IMR-90 (cell line): Measurements from ENCODE around the gene PBRM1. TPM values are rescaled to one million over a fixed set of nuclear protein-coding genes. Genes with fewer than 3 reads are reported as not detected.

Source experiments
- ATAC-seq: fragments of 200-7000 bp; cut with Tn5 transposase; 2 replicates; pipeline ENCODE4 v1.9.1; 2020; ENCODE audit warnings: low read depth, mild to moderate bottlenecking, moderate library complexity
- BruUV-seq: library from RNA; stranded (reverse); fragments of 400-500 nt; replicated peaks from 2 replicates; lab custom pipeline; 2021; lab: Mats Ljungman, UMichigan
- CTCF ChIA-PET: fragments of 300-600 bp; formaldehyde crosslinking; extraction: SDS; loops from one replicate; lab custom pipeline; 2021; ENCODE audit warnings: antibody characterized with exemption; lab: Yijun Ruan, JAX
- POLR2A ChIA-PET: fragments of 300-600 bp; sonication (Branson Sonifier 250); formaldehyde crosslinking; loops from one replicate; lab custom pipeline; 2022; ENCODE audit warnings: antibody characterized with exemption; ENCODE audit not compliant: unreplicated experiment; lab: Charles Lee
- DNase-seq: peaks from one replicate; pipeline ENCODE4 v3.0.0; 2013
- H2AFZ ChIP-seq: replicated peaks from 2 replicates; pipeline ENCODE3; 2013; ENCODE audit warnings: low read length, mild to moderate bottlenecking; ENCODE audit not compliant: poor library complexity
- H2AK5ac ChIP-seq: 2 replicates; pipeline ENCODE4 v1.6.1; 2013; ENCODE audit warnings: low read depth, low read length, inconsistent platforms
- H2AK9ac ChIP-seq: replicated peaks from 2 replicates; pipeline ENCODE3; 2013; ENCODE audit warnings: mild to moderate bottlenecking, low read depth, low read length, moderate library complexity; ENCODE audit not compliant: poor library complexity
- H2BK120ac ChIP-seq: 2 replicates; pipeline ENCODE4 v1.6.1; 2013; ENCODE audit warnings: low read depth, low read length, inconsistent platforms
- H2BK15ac ChIP-seq: 3 replicates; pipeline ENCODE4 v1.6.1; 2013; ENCODE audit warnings: low read depth, low read length, inconsistent platforms
- H2BK20ac ChIP-seq: 2 replicates; pipeline ENCODE4 v1.6.1; 2013; ENCODE audit warnings: low read depth, mild to moderate bottlenecking, inconsistent platforms, low read length, moderate library complexity
- H2BK5ac ChIP-seq: 2 replicates; pipeline ENCODE4 v1.6.1; 2013; ENCODE audit warnings: mild to moderate bottlenecking, low read depth, low read length, inconsistent platforms; ENCODE audit not compliant: poor library complexity, severe bottlenecking
- H3K14ac ChIP-seq: replicated peaks from 2 replicates; pipeline ENCODE4 v1.6.1; 2013; ENCODE audit warnings: low read depth, low read length, inconsistent platforms
- H3K18ac ChIP-seq: 2 replicates; pipeline ENCODE4 v1.6.1; 2013; ENCODE audit warnings: low read depth, low read length, control low read depth
- H3K23ac ChIP-seq: 2 replicates; pipeline ENCODE4 v1.6.1; 2013; ENCODE audit warnings: low read depth, low read length, inconsistent platforms
- H3K27ac ChIP-seq: 2 replicates; pipeline ENCODE4 v1.5.1; 2013; ENCODE audit warnings: mild to moderate bottlenecking, control low read depth, low read length; ENCODE audit not compliant: insufficient read depth
- H3K27me3 ChIP-seq: 2 replicates; pipeline ENCODE4 v1.6.1; 2013; ENCODE audit warnings: low read length; ENCODE audit not compliant: control insufficient read depth, insufficient read depth
- H3K36me3 ChIP-seq: 2 replicates; pipeline ENCODE4 v1.6.1; 2013; ENCODE audit warnings: low read length, mixed read lengths; ENCODE audit not compliant: control insufficient read depth, insufficient read depth
- H3K4ac ChIP-seq: 2 replicates; pipeline ENCODE4 v1.6.1; 2013; ENCODE audit warnings: low read depth, low read length, inconsistent platforms
- H3K4me1 ChIP-seq: 2 replicates; pipeline ENCODE4 v1.6.1; 2013; ENCODE audit warnings: low read length, mixed read lengths; ENCODE audit not compliant: control insufficient read depth, insufficient read depth
- H3K4me2 ChIP-seq: 2 replicates; pipeline ENCODE4 v1.6.1; 2013; ENCODE audit warnings: low read depth, mild to moderate bottlenecking, control low read depth, low read length, moderate library complexity
- H3K4me3 ChIP-seq: 2 replicates; pipeline ENCODE4 v1.5.1; 2013; ENCODE audit warnings: low read depth, mild to moderate bottlenecking, control low read depth, low read length, moderate library complexity; ENCODE audit not compliant: insufficient read depth
- H3K56ac ChIP-seq: 2 replicates; pipeline ENCODE4 v1.6.1; 2013; ENCODE audit warnings: low read length, inconsistent platforms; ENCODE audit not compliant: insufficient read depth; ENCODE audit errors: extremely low read depth
- H3K79me1 ChIP-seq, 2 experiments: 2 replicates each; pipeline ENCODE4 v1.6.1; 2013; ENCODE audit warnings: low read length in 2 of 2, inconsistent platforms in 1 of 2, low read depth in 1 of 2
- H3K9ac ChIP-seq: 2 replicates; pipeline ENCODE4 v1.6.1; 2013; ENCODE audit warnings: low read depth, low read length, control low read depth
- H3K9me1 ChIP-seq: 2 replicates; pipeline ENCODE4 v1.6.1; 2013; ENCODE audit warnings: low read length, inconsistent platforms; ENCODE audit not compliant: insufficient read depth
- H3K9me3 ChIP-seq: 2 replicates; pipeline ENCODE4 v1.6.1; 2013; ENCODE audit warnings: low read length; ENCODE audit not compliant: control insufficient read depth, insufficient read depth
- H4K20me1 ChIP-seq: 2 replicates; pipeline ENCODE4 v1.6.1; 2013; ENCODE audit warnings: low read length, inconsistent platforms; ENCODE audit not compliant: insufficient read depth
- H4K5ac ChIP-seq: 2 replicates; pipeline ENCODE4 v1.6.1; 2013; ENCODE audit warnings: mild to moderate bottlenecking, low read depth, low read length, control low read depth
- H4K8ac ChIP-seq, 2 experiments: 2 replicates each; pipeline ENCODE4 v1.6.1; 2013; ENCODE audit warnings: low read depth in 2 of 2, low read length in 2 of 2, control low read depth in 1 of 2, inconsistent platforms in 1 of 2
- H4K91ac ChIP-seq: 2 replicates; pipeline ENCODE4 v1.6.1; 2013; ENCODE audit warnings: low read depth, low read length, inconsistent platforms; ENCODE audit not compliant: insufficient read depth
- BHLHE40 ChIP-seq: fragments of 150-350 bp; IDR thresholded peaks from 2 replicates; pipeline ENCODE4 v1.6.1; 2016; ENCODE audit warnings: mild to moderate bottlenecking, low read depth, low read length
- CEBPB ChIP-seq: IDR thresholded peaks from 2 replicates; pipeline ENCODE4 v1.6.1; 2012; ENCODE audit warnings: low read depth, low read length, improper control_type of control experiment
- CHD1 ChIP-seq: IDR thresholded peaks from 2 replicates; pipeline ENCODE4 v1.6.1; 2012; ENCODE audit warnings: low read depth, low read length, improper control_type of control experiment
- CTCF ChIP-seq: conservative IDR thresholded peaks from 2 replicates; pipeline ENCODE4 v1.5.1; 2012; ENCODE audit warnings: mild to moderate bottlenecking, low read depth, low read length, improper control_type of control experiment
- ELK1 ChIP-seq: fragments of 150-350 bp; IDR thresholded peaks from 2 replicates; pipeline ENCODE4 v1.6.1; 2016; ENCODE audit warnings: low read depth, mild to moderate bottlenecking, low read length, moderate library complexity, borderline replicate concordance
- MAFK ChIP-seq: IDR thresholded peaks from 2 replicates; pipeline ENCODE4 v1.6.1; 2012; ENCODE audit warnings: low read depth, low read length, improper control_type of control experiment
- MAZ ChIP-seq: IDR thresholded peaks from 2 replicates; pipeline ENCODE4 v1.6.1; 2012; ENCODE audit warnings: low read depth, mild to moderate bottlenecking, low read length, improper control_type of control experiment, moderate library complexity, borderline replicate concordance
- MXI1 ChIP-seq: IDR thresholded peaks from 2 replicates; pipeline ENCODE4 v1.6.1; 2012; ENCODE audit warnings: low read depth, mild to moderate bottlenecking, low read length, moderate library complexity, borderline replicate concordance
- NFE2L2 ChIP-seq: fragments of 150-350 bp; IDR thresholded peaks from 2 replicates; pipeline ENCODE4 v1.6.1; 2016; ENCODE audit warnings: low read depth, mild to moderate bottlenecking, low read length
- POLR2A ChIP-seq: IDR thresholded peaks from 2 replicates; pipeline ENCODE4 v1.6.1; 2012; ENCODE audit warnings: mild to moderate bottlenecking, low read depth, low read length
- RAD21 ChIP-seq: IDR thresholded peaks from 2 replicates; pipeline ENCODE4 v1.6.1; 2012; ENCODE audit warnings: low read length, improper control_type of control experiment
- RCOR1 ChIP-seq: IDR thresholded peaks from 2 replicates; pipeline ENCODE4 v1.6.1; 2012; ENCODE audit warnings: mild to moderate bottlenecking, low read length, improper control_type of control experiment; ENCODE audit not compliant: insufficient replicate concordance
- RFX5 ChIP-seq: IDR thresholded peaks from 2 replicates; pipeline ENCODE4 v1.8.0; 2012; ENCODE audit warnings: low read depth, mild to moderate bottlenecking, low read length, moderate library complexity
- SMC3 ChIP-seq: fragments of 150-350 bp; IDR thresholded peaks from 2 replicates; pipeline ENCODE4 v1.6.1; 2016; ENCODE audit warnings: low read depth, mild to moderate bottlenecking, antibody characterized with exemption, low read length, moderate library complexity
- USF2 ChIP-seq: fragments of 150-350 bp; IDR thresholded peaks from 2 replicates; pipeline ENCODE4 v1.6.1; 2017; ENCODE audit warnings: mild to moderate bottlenecking, antibody characterized with exemption, low read length, low read depth
- WGBS, 2 experiments: methylation state at CpG; one replicate each; pipeline versions ENCODE4 v1.1.5 to v1.1.7; 2013; ENCODE audit warnings: missing lambda C conversion rate in 2 of 2; ENCODE audit not compliant: insufficient read length in 1 of 2; ENCODE audit errors: extremely low coverage in 2 of 2; 5-methylcytosine and 5-hydroxymethylcytosine counted together
- dilution Hi-C: fragments of 300-500 bp; cut with HindIII; formaldehyde crosslinking; loops from one replicate; pipeline ENCODE4 v1.14.3; 2018; ENCODE audit warnings: low sequenced_read_pairs; ENCODE audit not compliant: unreplicated experiment
- in situ Hi-C: fragments of 300-500 bp; cut with MboI; formaldehyde crosslinking; loops from 3 replicates; pipeline ENCODE4 v1.14.3; 2019; ENCODE audit warnings: low sequenced_read_pairs, inconsistent platforms, mixed read lengths
- intact Hi-C: fragments of 100-400 bp; cut with micrococcal nuclease; formaldehyde crosslinking; loops from 2 replicates; pipeline ENCODE4 v1.10.0; 2022
- polyA plus RNA-seq, 3 experiments: library from polyadenylated mRNA; depleted of rRNA; stranded (reverse); fragments of >200 nt; gene quantifications; 2 replicates each; pipeline ENCODE4 v1.2.3, GENCODE V29; 2012; ENCODE audit warnings: low replicate concordance in 1 of 3
- total RNA-seq: library from RNA; depleted of rRNA; stranded (reverse); fragments of >200 nt; gene quantifications from 2 replicates; pipeline ENCODE4 v1.2.3, GENCODE V29; 2012

Gene PBRM1
- total and polyA plus RNA-seq, 2 of the 4 experiments (the other 2 are of a cell fraction), result 16.5 to 72.6 TPM

GRCh38 chr3:52501046-52501445, 184.7 kb downstream of the PBRM1 start:
- CTCF ChIA-PET, result no interaction called here
- no peak overlapping the region for H2BK20ac ChIP-seq

More at GRCh38 chr3:52501046-52501445, 184.7 kb downstream of the PBRM1 start:
- no peak overlapping the region for H3K23ac ChIP-seq
- 70% methylated on average over 6 of the region's 11 CpGs; no CpG with 5 or more reads in 1 of the 2 experiments for WGBS, 2 experiments
- no peak overlapping the region for H2BK120ac ChIP-seq
- BruUV-seq, result no TSS peak
- H2BK5ac ChIP-seq, result no peak overlapping the region
- H3K14ac ChIP-seq, result no peak overlapping the region
- H3K4me1 ChIP-seq, result peaks cover 5% of the 10 kb centered on the region; the same call in 1 of the 2 replicates
- no peak overlapping the region for H3K4me2 ChIP-seq
- intact Hi-C loops, result no loop called here
- no peak overlapping the region for H3K4me3 ChIP-seq
- H2AK9ac ChIP-seq, result no peak overlapping the region
- H3K36me3 ChIP-seq, result no peaks in the 10 kb centered on the region
- dilution Hi-C loops, result no loop called here
- H4K8ac ChIP-seq, result no peak overlapping the region
- H2AFZ ChIP-seq, result no peak overlapping the region
- TF ChIP-seq RAD21, result no peak
- no peak for TF ChIP-seq MAFK
- no peak for TF ChIP-seq POLR2A
- no peak for TF ChIP-seq MAZ
- TF ChIP-seq CEBPB, result no peak
- no peak for TF ChIP-seq CTCF
- TF ChIP-seq BHLHE40, result no peak
- TF ChIP-seq NFE2L2, result no peak
- TF ChIP-seq RCOR1, result no peak
- no peak for TF ChIP-seq USF2
- no peak for TF ChIP-seq SMC3
- TF ChIP-seq CHD1, result no peak
- no peak for TF ChIP-seq ELK1
- no peak for TF ChIP-seq MXI1
- no peak for TF ChIP-seq RFX5
- H3K56ac ChIP-seq, result no peak overlapping the region
- no peak overlapping the region for H4K91ac ChIP-seq
- H3K18ac ChIP-seq, result no peak overlapping the region
- no peak overlapping the region for H2AK5ac ChIP-seq
- H4K20me1 ChIP-seq, result no peaks in the 10 kb centered on the region; the same call in 1 of the 2 replicates
- no peak overlapping the region for H3K4ac ChIP-seq
- H2BK15ac ChIP-seq, result no peak overlapping the region
- no peak for ATAC-seq
- H3K9me3 ChIP-seq, result no peaks in the 10 kb centered on the region
- in situ Hi-C loops, result no loop called here
- H3K9ac ChIP-seq, result no peak overlapping the region
- no peaks in the 10 kb centered on the region for H3K79me1 ChIP-seq
- POLR2A ChIA-PET, result no interaction called here
- peaks cover 6% of the 10 kb centered on the region; the same call in 1 of the 2 replicates for H3K9me1 ChIP-seq
- H3K27ac ChIP-seq, result no peak overlapping the region
- no peak overlapping the region for H4K5ac ChIP-seq
- H3K27me3 ChIP-seq, result no peaks in the 10 kb centered on the region; the same call in 1 of the 2 replicates
- DNase-seq, result no peak
